Subcutaneous preadipocyte (primary cell): ENCODE results near the gene STPG1. TPM values are rescaled to one million over a fixed set of nuclear protein-coding genes. Genes with fewer than 3 reads are reported as not detected.

ENCODE experiments used
- total RNA-seq: library from RNA; depleted of rRNA; stranded (reverse); fragments of >200 nt; gene quantifications from 2 replicates; pipeline ENCODE4 v1.2.3, GENCODE V29; 2012

STPG1 gene, protein sequence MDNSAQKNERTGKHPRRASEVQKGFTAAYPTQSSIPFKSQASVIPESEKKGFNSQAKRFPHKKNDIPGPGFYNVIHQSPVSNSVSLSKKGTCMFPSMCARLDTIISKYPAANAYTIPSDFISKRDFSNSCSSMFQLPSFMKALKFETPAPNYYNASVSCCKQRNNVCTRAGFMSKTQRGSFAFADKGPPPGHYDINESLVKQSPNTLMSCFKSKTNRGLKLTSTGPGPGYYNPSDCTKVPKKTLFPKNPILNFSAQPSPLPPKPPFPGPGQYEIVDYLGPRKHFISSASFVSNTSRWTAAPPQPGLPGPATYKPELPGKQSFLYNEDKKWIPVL
- 3.3 and 5.1 TPM in 2 replicates for total RNA-seq

DNA sequence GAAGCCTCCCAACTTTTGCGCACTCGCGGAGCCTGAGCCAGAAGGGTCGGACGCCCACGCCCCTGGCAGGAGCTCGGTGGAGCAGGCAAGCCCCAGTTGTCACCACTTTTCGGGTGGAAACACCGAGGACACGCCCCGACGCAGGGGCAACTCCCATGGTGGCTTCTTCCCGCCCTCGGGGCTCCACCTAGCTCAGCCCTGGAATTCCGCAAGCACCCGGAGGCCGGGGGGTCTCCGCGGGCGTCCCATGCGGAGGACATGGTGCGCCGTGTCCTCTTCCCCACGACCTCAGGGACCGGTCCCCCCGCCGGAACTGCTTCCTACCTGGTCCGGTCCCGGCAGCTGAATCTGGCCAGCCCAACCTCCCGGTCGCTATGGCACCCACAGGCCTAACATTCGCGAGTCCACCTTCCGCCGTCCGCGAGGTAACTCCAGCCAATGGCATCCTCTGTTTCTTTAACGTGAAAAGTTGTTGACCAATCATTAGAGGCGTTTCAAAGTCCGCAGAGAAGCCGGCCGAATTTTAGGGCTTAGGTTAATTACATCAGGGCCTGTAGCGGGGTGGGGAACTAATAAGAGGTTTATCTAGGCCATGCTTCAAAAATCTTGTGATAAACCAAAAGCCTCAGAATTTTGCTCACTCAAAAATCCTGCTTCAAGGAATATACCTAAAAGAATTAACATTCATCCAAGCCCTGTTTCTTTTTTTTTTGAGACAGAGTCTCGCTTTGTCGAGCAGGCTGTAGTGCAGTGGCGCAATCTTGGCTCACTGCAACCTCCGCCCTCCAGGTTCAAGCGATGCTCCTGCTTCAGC, at the start of gene STPG1:
TSS of gene STPG1 (minus strand) at position 433 of the 814 bp plus-strand sequence. CDS start 12,394 bp downstream, outside the sequence.

DNA sequence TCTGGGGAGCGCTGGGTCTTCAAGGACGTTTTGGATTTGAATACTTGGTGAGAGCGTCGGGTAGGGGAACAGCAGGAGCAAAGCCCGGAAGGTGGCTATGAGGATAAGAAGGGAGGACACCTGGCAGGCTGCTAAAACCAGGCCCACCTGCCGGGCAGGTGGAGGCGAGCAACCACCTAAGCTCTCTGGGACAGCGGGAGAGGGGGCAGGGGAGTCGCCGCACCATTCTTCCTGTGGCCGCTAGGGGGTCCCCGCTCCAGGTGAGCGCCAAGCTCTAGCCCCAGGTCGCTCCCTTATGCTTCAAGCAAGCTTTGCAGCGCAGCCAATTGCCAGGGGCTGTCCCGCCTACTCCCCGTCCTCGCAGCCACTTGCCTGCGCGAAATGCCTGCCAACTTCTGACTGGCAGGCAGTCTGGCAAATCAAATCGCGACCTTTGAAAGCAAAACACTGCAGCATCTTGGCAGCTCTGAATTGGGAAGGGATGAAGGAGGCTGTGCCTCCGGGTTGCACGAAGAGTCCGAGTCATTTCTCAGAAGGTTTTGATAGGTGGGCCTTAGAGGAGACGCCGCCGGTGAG, 1.8 kb upstream of the STPG1 start, which contains the start of gene NIPAL3:
TSS of gene NIPAL3 (plus strand) at position 469 of the 576 bp plus-strand sequence. CDS start 3,746 bp downstream, outside the sequence.

DNA sequence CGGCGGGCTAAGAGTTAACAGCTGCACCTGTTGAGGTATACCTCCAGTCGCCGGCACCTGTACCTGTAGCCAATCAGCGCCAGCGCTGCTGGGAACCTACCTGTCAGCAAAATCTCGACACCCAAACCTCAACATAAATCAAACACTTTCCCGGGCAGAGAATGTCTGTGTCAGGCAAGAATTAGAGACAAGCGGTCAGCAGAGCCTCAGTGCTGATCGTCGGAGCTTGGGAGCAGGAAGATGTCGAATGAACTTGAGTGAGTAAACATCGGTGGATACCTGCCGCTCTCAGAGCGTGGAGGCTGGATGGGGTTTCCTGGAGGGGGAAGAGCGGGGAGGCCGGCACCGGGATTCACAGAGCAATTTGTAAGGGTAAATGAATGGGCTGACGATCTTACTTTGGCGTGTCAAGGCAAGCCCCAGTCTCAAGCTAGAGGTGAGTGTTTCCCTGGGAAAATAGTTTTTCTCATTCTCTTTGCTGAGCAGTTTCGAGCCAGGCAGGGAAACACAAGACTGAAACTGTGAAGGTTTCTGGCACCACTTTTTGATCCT, 94.2 kb downstream of the STPG1 start, which contains the start of gene GRHL3:
TSS of gene GRHL3 (plus strand) at position 46 of the 552 bp plus-strand sequence. CDS start at position 241, 195 bp downstream.

Other genes starting within 250 kb of the STPG1 start
- not detected in 2 replicates for gene IFNLR1, start 226.5 kb downstream of the STPG1 start, total RNA-seq
- not detected in 2 replicates for gene GRHL3, start 94.4 kb downstream of the STPG1 start, total RNA-seq
- 16.9 and 17.2 TPM in 2 replicates for gene NIPAL3, start 2.0 kb upstream of the STPG1 start, total RNA-seq
- gene RCAN3, start 89.1 kb upstream of the STPG1 start, total RNA-seq, result 3.7 and 8.5 TPM in 2 replicates
- not detected in 2 replicates for gene NCMAP, start 142.3 kb upstream of the STPG1 start, total RNA-seq
- gene SRRM1, start 229.5 kb upstream of the STPG1 start, total RNA-seq, result 32.7 and 61.4 TPM in 2 replicates